ENCODE data around the gene LRRK1. TPM values are rescaled to one million over a fixed set of nuclear protein-coding genes. Genes with fewer than 3 reads are reported as not detected.
A peak's percentile ranks its signal among the peaks of the same experiment; 100 is the strongest.

LRRK1 gene
- total and polyA plus RNA-seq, 2 of the 4 experiments (the other 2 are of a cell fraction), result 3.0 to 5.8 TPM

DNA sequence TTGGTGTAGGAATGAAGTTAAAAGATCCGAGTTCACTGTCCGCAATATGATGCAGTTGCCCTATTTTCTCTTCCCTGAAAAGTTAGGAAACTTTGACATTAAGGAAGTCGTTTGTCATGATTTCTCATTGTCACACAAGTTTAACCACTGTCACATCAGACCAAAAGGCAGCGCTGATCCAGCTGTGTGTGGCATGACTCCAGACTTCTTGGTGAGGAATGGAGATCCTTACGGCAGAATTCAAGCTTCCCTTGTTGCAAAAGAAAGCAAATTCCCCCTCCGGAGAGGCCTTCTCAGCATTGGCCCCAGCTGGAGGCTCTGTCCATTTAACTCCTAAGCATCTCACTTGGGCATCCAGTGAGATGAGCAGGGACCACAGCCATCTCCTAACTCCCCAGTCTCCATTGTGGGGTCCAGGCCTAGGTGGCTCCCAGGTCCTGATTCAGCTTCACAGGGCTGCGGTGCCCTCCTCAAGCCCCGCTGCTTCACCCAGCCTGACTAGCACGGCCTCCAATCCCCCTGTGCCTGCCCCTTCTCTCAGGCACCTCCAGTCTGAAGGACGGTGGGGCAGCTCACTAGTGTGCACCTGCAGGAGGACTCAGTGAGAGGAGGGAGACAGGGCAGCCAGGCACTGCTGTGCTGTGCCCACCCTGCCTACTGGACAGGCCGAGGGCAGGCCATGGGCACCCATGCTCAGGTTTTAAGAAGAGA is 173.2 kb downstream of the LRRK1 start:
- H2BK20ac ChIP-seq (ENCODE audit: low read depth, low read length), result peak overlapping the region; percentile 16; the same call in 1 of the 2 replicates
- TF ChIP-seq RAD21 (IDR thresholded peaks at IDR 0.05; ENCODE audit: low read length), result no peak
- TF ChIP-seq MAZ (IDR thresholded peaks at IDR 0.05; ENCODE audit: borderline replicate concordance, low read depth, low read length), result no peak
- no peak for TF ChIP-seq MAFK (IDR thresholded peaks at IDR 0.05; ENCODE audit: low read depth, low read length)
- TF ChIP-seq RFX5 (IDR thresholded peaks at IDR 0.05; ENCODE audit: low read depth, low read length), result no peak
- TF ChIP-seq POLR2A (IDR thresholded peaks at IDR 0.05; ENCODE audit: low read depth, low read length), result no peak
- no peak for TF ChIP-seq USF2 (IDR thresholded peaks at IDR 0.05; ENCODE audit: low read depth, low read length)
- TF ChIP-seq MXI1 (IDR thresholded peaks at IDR 0.05; ENCODE audit: borderline replicate concordance, low read depth, low read length), result no peak
- no peak for TF ChIP-seq CHD1 (IDR thresholded peaks at IDR 0.05; ENCODE audit: low read depth, low read length)
- no peak for TF ChIP-seq FOS (IDR thresholded peaks at IDR 0.05; ENCODE audit: low read depth, low read length)
- no peak for TF ChIP-seq CEBPB (IDR thresholded peaks at IDR 0.05; ENCODE audit: low read depth, low read length)
- TF ChIP-seq NFE2L2 (IDR thresholded peaks at IDR 0.05; ENCODE audit: low read depth, low read length), result no peak
- TF ChIP-seq, protein P1, sequence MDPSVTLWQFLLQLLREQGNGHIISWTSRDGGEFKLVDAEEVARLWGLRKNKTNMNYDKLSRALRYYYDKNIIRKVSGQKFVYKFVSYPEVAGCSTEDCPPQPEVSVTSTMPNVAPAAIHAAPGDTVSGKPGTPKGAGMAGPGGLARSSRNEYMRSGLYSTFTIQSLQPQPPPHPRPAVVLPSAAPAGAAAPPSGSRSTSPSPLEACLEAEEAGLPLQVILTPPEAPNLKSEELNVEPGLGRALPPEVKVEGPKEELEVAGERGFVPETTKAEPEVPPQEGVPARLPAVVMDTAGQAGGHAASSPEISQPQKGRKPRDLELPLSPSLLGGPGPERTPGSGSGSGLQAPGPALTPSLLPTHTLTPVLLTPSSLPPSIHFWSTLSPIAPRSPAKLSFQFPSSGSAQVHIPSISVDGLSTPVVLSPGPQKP (IDR thresholded peaks at IDR 0.05; ENCODE audit: borderline replicate concordance, low read depth, low read length), result no peak
- TF ChIP-seq, protein P2, sequence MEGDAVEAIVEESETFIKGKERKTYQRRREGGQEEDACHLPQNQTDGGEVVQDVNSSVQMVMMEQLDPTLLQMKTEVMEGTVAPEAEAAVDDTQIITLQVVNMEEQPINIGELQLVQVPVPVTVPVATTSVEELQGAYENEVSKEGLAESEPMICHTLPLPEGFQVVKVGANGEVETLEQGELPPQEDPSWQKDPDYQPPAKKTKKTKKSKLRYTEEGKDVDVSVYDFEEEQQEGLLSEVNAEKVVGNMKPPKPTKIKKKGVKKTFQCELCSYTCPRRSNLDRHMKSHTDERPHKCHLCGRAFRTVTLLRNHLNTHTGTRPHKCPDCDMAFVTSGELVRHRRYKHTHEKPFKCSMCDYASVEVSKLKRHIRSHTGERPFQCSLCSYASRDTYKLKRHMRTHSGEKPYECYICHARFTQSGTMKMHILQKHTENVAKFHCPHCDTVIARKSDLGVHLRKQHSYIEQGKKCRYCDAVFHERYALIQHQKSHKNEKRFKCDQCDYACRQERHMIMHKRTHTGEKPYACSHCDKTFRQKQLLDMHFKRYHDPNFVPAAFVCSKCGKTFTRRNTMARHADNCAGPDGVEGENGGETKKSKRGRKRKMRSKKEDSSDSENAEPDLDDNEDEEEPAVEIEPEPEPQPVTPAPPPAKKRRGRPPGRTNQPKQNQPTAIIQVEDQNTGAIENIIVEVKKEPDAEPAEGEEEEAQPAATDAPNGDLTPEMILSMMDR (conservative IDR thresholded peaks at IDR 0.05; ENCODE audit: low read depth, low read length), result no peak
- no peak for ATAC-seq (ENCODE audit: low read depth)
- peak overlapping the region; percentile 94 for H2AK9ac ChIP-seq (replicated peaks; ENCODE audit: low read depth, low read length, poor library complexity)
- H3K79me1 ChIP-seq (ENCODE audit: low read depth in 1 of 2, low read length in 2 of 2), result peaks cover 3 to 9% of the 10 kb centered on the region in 2 experiments; a peak in 2 of 4 replicates
- H3K9ac ChIP-seq (ENCODE audit: low read depth, low read length), result 0 out of 2 replicates have a peak overlapping the region, but pooled peaks have one; percentile 1
- peak overlapping the region; percentile 4 to 63; a peak in 3 of 4 replicates for H4K8ac ChIP-seq (ENCODE audit: low read depth in 2 of 2, low read length in 2 of 2)
- peaks cover 13% of the 10 kb centered on the region; the same call in 1 of the 2 replicates for H3K9me1 ChIP-seq (ENCODE audit: insufficient read depth, low read length)
- DNase-seq, result peak; percentile 29
- H2AFZ ChIP-seq (replicated peaks; ENCODE audit: low read length, poor library complexity), result peak overlapping the region; percentile 91
- no peaks in the 10 kb centered on the region; the same call in 1 of the 2 replicates for H3K27me3 ChIP-seq (ENCODE audit: control insufficient read depth, insufficient read depth, low read length)
- H2AK5ac ChIP-seq (ENCODE audit: low read depth, low read length), result peak overlapping the region; percentile 76; the same call in 1 of the 2 replicates
- peak overlapping the region; percentile 37 for H3K4ac ChIP-seq (ENCODE audit: low read depth, low read length)
- no peaks in the 10 kb centered on the region for H4K20me1 ChIP-seq (ENCODE audit: insufficient read depth, low read length)
- BruUV-seq (replicated peaks), result no TSS peak
- H3K56ac ChIP-seq (ENCODE audit: extremely low read depth, insufficient read depth, low read length), result no peak overlapping the region
- H3K4me1 ChIP-seq (ENCODE audit: control insufficient read depth, insufficient read depth, low read length), result peaks cover 15% of the 10 kb centered on the region
- ChIA-PET POLR2A (ENCODE audit: unreplicated experiment) (no interaction called here), CTCF (no interaction called here)
- H2BK15ac ChIP-seq (ENCODE audit: low read depth, low read length), result peak overlapping the region; percentile 66; the same call in 1 of the 3 replicates
- WGBS, 2 experiments (ENCODE audit: extremely low coverage in 2 of 2, insufficient read length in 1 of 2), result 75% methylated on average over 3 of the region's 11 CpGs; no CpG with 5 or more reads in 1 of the 2 experiments
- dilution Hi-C loops (cut with HindIII; ENCODE audit: low sequenced_read_pairs, unreplicated experiment), result no loop called here
- H3K23ac ChIP-seq (ENCODE audit: low read depth, low read length), result peak overlapping the region; percentile 44
- H3K14ac ChIP-seq (replicated peaks; ENCODE audit: low read depth, low read length), result peak overlapping the region; percentile 53
- no peaks in the 10 kb centered on the region; the same call in 1 of the 2 replicates for H3K9me3 ChIP-seq (ENCODE audit: control insufficient read depth, insufficient read depth, low read length)
- no peaks in the 10 kb centered on the region for H3K36me3 ChIP-seq (ENCODE audit: control insufficient read depth, insufficient read depth, low read length)
- H2BK5ac ChIP-seq (ENCODE audit: low read depth, low read length, poor library complexity, severe bottlenecking), result no peak overlapping the region
- H4K91ac ChIP-seq (ENCODE audit: insufficient read depth, low read depth, low read length), result no peak overlapping the region
- no peak overlapping the region for H3K18ac ChIP-seq (ENCODE audit: low read depth, low read length)
- peak overlapping the region; percentile 69; the same call in 1 of the 2 replicates for H2BK120ac ChIP-seq (ENCODE audit: low read depth, low read length)
- intact Hi-C loops (cut with micrococcal nuclease), result no loop called here
- in situ Hi-C loops (cut with MboI; ENCODE audit: low sequenced_read_pairs), result loop anchor here (5.0 kb wide), 1 partner anchor 165 kb away; no protein-coding TSS in a partner anchor
- H3K4me3 ChIP-seq (ENCODE audit: insufficient read depth, low read depth, low read length), result no peak overlapping the region
- no peak overlapping the region for H3K27ac ChIP-seq (ENCODE audit: insufficient read depth, low read length)
- no peak overlapping the region; the same call in 1 of the 2 replicates for H3K4me2 ChIP-seq (ENCODE audit: low read depth, low read length)
- no peak overlapping the region; the same call in 1 of the 2 replicates for H4K5ac ChIP-seq (ENCODE audit: low read depth, low read length)
